T-helper 2 cell treated with Interferon-gamma antibody and Interleukin-4, amounts not matched to agents 100 ng/mL and 5 ng/mL, for 36 hours (primary cell): ENCODE measurements around the gene MICAL1. TPM values are rescaled to one million over a fixed set of nuclear protein-coding genes. Genes with fewer than 3 reads are reported as not detected.

Experiments
- intact Hi-C: fragments of 100-400 bp; cut with micrococcal nuclease; formaldehyde crosslinking; loops from one replicate; pipeline ENCODE4 v1.15.1; 2023
- total RNA-seq: library from RNA; stranded (reverse); gene quantifications from 2 replicates; pipeline ENCODE4 v1.2.3, GENCODE V29; 2022

The MICAL1 gene, protein sequence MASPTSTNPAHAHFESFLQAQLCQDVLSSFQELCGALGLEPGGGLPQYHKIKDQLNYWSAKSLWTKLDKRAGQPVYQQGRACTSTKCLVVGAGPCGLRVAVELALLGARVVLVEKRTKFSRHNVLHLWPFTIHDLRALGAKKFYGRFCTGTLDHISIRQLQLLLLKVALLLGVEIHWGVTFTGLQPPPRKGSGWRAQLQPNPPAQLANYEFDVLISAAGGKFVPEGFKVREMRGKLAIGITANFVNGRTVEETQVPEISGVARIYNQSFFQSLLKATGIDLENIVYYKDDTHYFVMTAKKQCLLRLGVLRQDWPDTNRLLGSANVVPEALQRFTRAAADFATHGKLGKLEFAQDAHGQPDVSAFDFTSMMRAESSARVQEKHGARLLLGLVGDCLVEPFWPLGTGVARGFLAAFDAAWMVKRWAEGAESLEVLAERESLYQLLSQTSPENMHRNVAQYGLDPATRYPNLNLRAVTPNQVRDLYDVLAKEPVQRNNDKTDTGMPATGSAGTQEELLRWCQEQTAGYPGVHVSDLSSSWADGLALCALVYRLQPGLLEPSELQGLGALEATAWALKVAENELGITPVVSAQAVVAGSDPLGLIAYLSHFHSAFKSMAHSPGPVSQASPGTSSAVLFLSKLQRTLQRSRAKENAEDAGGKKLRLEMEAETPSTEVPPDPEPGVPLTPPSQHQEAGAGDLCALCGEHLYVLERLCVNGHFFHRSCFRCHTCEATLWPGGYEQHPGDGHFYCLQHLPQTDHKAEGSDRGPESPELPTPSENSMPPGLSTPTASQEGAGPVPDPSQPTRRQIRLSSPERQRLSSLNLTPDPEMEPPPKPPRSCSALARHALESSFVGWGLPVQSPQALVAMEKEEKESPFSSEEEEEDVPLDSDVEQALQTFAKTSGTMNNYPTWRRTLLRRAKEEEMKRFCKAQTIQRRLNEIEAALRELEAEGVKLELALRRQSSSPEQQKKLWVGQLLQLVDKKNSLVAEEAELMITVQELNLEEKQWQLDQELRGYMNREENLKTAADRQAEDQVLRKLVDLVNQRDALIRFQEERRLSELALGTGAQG
- total RNA-seq: 84.6 and 84.9 TPM in 2 replicates

DNA sequence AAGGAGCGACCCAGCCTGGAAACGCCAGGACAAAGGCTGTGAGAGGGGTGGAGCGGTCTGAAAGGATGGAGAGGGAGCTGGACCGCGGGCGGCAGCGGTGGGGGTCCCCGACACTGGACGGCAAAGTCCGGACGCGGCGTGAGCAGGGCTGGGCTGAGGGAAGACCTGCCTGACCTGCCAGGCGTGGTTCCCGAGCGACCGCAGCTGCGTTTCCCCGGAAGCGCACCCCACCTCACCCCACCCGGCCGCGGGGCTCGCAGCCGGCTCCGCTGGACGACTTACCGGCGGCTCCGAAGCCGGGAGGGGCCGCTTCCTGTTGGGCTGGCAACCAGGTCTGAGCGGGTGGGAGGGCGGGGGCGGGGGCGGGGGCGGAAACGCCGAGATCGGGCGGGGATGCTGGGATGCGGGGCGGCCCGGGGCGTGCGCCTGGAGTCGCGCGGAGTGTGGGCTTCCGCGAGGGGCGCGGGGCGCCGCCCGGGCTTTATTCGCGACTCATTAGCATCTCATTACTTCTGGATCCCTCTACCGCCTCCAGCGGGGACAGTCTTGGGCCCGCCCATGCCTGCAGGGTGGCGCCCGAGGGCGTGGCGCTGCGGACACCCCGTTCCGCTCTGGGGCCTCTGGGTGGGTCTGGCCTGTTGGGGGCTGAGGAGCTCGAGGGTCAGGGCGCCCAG lies at the start of gene MICAL1:
Gene MICAL1 (minus strand): TSS at position 336 of the 674 bp plus-strand sequence. CDS start 1,576 bp downstream, outside the sequence.
- intact Hi-C loops: loop anchor here (1.0 to 5.0 kb wide), 7 partner anchors 28 to 898 kb away; partner anchors contain the start of genes AK9, CEP57L1, FIG4 and ZBTB24

DNA sequence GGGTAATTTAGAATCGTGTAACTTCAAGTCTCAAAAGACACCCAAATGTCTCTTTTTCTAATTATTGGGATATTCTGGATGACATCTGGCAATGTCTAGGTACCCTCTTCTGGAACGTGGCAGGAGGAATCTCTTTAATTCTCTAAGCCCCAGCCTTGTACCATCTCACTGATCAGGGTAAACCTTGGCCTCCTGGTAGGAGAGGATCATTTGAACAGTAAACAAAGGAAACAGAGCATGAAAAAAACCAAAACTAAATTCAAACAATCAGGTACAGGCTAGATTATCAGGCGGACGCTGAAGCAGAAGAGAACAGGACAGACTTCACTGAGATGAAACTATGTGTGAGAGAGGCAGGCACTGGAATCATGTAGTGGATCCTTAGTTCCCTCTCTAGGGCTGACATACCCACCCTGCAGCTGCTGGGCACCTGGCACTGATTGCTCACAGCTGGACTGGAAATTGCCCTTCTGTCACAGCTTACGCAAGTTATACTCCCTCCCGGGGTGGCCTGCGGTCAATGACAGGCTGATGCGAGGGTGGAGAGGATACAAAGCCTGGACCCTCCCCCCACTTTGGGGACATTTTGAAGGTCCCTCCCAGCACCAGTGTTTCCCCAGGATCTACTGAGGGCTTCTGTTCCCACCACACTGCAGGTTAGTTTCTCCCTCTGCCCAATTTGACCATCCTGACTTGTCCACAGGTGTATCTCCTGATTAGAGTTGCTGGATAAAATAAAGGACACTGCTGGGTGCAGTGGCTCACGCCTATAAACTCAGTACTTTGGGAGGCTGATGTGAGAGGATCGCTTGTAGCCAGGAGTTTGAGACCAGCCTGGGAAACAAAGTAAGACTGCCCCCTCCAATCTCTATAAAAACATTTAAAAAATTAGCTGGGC lies 48.0 kb upstream of the MICAL1 start:
- intact Hi-C loops: no loop called here

DNA sequence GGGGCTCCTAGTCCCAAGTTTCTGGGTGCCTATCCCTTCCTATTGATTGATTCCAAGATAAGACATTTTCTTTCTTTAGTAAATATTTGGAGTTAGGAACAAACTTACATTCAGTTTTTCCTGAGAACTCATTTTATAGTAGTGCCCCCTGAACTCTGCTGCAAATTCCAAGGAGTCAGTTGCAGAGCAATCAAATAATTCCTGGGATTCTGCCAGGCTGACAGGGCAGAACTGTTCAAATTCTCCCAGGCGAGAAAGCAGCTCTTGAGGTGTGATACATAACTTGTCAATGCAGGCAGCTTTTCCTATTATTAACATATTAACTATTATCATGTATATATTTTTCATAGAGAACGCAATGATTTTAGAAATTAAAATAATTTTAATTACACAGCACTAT lies 43.4 kb upstream of the MICAL1 start:
- intact Hi-C loops: no loop called here

DNA sequence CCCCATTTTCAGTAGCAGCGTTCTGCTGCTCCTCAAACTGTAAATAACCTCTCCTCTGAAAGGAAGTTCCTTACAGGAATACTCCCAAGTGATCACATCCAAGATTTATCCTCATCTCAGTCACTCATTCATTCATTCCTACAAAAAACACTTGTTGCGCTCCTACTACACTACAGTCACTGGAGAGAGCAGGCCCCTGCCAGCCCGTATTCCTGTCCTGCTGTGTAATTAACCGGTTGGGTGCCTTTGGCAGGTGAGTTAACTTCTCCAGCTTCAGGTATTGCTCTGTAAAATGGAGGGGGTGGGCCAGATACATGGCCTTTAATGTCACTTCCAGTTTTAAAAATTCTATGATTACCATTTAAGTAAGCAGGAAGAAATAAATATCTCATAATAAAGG lies 42.5 kb upstream of the MICAL1 start:
- intact Hi-C loops: no loop called here

DNA sequence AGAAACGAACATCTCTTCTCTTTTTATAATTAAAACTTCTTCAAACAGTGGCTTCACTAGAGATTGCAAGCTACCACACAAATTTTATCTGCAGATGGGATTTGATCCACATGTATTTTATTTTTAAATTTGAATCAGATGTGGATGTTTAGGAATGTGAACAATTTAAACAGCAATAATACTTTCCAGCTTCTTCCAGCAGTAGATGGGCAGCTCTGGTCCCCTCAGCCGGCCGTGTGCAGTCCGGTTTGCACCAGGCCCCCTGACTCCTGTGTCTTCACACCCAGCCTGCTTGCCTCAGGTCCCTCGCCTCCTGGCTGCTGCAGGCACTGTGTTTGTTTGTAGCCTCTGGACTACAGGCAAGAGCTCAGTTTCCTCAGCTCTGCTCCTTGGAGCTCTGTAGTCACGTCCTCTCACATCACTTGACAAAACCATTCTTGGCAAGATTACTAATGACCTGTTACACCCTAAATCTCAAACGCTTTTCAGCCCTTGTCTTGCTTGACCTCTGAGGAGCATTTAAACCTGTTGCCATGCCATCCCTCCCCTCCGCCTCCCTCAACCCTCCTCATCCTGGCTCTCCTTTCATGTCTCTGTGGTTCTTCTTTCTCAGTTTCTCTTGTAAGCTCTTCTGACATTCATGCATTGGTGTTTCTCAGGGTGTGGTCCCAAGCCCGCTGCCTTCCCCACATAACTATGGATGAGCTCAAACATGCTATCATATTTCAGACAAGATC lies 40.6 kb upstream of the MICAL1 start:
- intact Hi-C loops: no loop called here

DNA sequence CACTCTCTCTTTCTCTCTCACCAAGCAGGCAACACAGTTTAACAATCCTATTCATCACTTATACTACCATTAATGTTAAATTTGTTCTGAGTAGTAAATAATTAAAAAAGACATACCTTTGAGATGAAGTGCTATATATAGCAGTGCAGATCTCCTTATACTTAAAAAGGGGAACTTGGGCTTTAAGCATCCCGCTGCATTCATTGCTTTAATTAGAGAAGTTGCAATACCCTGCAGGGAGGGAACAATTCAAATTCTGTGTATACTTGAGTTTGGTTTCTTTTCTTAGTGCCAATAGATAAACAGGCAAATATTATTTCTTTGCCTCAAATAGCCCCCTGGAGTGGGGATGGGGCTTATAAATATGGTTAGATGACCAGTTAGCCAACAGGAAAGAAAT lies 38.3 kb upstream of the MICAL1 start:
- intact Hi-C loops: loop anchor here (5.0 kb wide), 1 partner anchor 33 kb away; no protein-coding TSS in a partner anchor

DNA sequence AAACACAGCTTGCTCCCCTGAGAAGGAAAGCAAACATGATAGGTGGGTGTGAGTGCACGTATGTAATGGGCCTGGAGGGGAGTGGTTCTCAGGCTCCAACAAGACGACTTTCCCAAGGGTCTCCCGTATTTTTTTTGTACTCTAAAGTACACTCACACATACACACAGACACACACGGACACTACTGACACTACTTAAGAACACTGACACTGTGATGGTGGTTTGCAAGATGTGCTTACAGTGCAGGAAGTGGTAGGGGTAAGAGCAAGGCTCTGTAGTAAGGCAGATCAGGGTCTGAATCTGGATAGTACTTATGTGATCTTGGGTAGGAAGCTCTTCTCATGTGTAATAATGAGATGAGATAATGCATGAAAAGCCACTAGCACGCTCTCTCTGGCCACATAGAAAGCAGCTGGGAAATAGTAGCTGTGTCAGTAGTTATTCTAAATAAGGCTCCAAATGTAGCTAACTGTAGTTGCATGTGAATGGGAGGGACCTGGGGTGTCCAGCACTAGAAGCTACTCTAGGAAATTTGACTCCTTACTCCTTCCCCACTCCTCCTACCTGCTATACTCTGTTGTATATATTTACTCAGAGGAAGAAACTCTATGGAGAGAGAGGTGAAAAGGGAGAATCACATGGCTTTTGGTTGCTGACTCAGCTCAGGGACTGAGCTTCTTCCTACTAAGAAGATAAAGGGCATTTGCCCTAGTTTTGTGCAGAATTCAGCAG lies 35.8 kb upstream of the MICAL1 start:
- intact Hi-C loops: loop anchor here (1.0 to 5.0 kb wide), 5 partner anchors 8 to 37 kb away; partner anchors contain the start of genes MICAL1 and ZBTB24

DNA sequence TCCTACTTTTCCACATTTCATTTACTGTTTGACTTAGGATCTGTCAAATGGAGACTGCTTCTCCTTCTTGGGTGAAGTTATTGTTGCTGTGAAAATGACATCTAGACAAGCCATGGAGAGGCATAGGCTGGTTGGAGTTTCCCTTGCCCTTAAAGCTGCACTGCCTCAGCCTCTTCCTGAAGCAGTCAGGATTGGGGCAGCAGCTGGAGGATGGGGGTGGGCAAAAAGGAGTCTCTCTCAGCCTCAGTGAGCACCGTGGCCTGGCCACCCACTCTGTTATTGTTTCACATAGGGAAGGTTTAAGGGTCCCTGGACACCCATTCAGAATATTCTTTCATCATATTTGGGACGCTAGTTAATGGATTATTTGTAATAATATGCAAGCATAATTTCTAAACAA lies 35.1 kb upstream of the MICAL1 start:
- intact Hi-C loops: loop anchor here (1.0 to 5.0 kb wide), 5 partner anchors 7 to 37 kb away; partner anchors contain the start of genes MICAL1 and ZBTB24

DNA sequence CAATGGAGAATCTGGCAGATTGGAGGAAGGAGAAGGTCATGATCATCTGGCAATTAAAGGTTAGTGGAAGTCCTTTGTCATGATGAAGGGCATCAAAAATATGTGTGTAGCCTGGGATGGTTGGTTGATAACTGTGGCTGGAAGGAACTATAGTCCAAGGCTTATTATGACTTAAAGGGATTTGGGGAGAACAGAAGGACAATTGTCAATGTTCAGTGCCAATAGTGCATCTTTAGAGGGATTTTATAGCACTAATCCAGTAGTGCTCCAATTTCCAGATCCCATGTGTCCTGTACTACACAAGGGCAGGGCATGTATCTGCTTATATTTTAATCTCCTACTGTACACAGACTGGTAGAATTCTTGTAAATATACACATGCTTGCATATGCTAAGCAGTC lies 32.4 kb upstream of the MICAL1 start:
- intact Hi-C loops: loop anchor here (10.0 kb wide), 1 partner anchor 1327 kb away; the partner anchor contains the start of gene CDK19

DNA sequence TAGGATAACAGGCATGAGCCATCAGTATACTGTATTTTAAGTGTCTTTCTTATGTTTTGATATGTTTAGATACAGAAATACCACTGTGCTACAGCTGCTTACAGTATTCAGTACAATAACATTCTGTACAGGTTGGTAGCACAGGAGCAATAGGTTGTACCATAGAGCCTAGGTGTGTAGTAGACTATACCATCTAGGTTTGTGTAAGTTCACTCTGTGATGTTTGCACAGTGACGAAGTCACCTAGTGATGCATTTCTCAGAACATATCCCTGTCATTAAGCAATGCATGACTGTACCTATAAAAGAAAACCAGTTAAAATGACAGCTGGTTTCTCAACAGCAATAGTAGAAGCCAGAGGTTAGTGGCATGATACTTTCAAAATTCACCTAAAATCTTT lies 30.5 kb upstream of the MICAL1 start:
- intact Hi-C loops: loop anchor here (10.0 kb wide), 1 partner anchor 1329 kb away; the partner anchor contains the start of gene CDK19

DNA sequence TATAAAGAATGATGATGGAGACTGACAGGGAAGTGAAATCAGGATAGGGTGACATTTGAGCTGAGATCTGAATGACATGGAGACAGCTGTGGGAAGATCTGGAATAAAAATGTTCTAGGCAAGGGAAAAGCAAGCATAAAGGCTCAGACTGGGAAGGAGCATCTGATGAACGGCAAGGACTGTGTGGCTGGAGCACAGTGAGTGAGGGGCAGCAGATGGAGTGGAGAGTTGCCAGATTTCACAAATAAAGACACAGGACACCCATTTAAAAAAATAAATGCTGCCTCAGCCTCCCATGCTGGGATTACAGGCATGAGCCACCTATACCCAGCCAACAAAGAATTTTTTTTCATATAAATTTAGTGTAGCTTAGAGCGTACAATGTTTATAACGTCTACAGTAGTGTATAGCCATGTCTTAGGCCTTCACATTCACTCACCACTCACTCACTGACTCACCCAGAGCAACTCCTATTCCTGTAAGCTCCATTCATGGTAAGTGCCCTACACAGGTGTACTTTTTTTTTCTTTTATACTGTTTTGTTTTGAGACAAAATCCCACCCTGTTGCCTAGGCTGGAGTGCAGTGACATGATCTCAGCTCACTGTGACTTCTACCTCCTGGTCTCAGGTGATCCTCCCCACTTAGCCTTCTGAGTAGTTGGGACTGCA lies 29.8 kb upstream of the MICAL1 start:
- intact Hi-C loops: loop anchor here (10.0 kb wide), 1 partner anchor 1329 kb away; the partner anchor contains the start of gene CDK19

DNA sequence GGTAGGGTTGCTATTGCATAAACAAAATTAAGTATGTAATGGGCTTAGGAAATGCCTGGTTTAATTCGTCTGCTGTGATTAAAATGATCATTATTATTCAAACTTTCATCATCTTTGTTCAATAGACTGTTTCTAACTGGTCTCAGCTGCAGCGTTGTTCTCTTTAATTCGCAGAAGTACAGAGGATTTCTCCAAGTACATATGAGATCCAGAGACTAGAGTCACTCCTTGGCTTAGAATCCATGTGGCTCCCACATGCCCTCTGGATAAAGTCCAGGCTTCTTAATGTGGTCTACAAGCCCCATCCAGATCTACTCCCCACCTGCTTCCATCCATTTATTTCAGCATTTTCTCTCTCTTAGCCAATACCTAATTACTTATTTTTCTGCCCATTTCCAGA lies 28.6 kb upstream of the MICAL1 start:
- intact Hi-C loops: loop anchor here (5.0 to 10.0 kb wide), 2 partner anchors 33 to 1331 kb away; partner anchors contain the start of gene CDK19

DNA sequence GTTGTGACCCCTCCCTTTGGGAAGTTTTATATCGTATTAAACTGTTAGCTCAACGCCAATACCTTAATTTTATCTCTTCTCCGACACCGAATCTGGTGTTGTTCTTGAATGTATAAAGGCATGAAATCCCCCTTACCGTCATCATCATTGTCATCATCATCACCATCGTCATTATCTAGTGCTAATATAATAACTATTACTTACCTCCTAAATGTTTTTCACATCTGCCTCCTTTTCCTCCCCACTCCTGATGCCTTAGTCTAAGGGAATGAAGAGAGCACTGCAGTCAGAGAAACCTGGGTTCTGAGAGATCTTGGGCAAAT lies 28.1 kb upstream of the MICAL1 start:
- intact Hi-C loops: loop anchor here (1.0 to 10.0 kb wide), 9 partner anchors 8 to 1331 kb away; partner anchors contain the start of genes AK9, CDK19, CEP57L1 and FIG4

DNA sequence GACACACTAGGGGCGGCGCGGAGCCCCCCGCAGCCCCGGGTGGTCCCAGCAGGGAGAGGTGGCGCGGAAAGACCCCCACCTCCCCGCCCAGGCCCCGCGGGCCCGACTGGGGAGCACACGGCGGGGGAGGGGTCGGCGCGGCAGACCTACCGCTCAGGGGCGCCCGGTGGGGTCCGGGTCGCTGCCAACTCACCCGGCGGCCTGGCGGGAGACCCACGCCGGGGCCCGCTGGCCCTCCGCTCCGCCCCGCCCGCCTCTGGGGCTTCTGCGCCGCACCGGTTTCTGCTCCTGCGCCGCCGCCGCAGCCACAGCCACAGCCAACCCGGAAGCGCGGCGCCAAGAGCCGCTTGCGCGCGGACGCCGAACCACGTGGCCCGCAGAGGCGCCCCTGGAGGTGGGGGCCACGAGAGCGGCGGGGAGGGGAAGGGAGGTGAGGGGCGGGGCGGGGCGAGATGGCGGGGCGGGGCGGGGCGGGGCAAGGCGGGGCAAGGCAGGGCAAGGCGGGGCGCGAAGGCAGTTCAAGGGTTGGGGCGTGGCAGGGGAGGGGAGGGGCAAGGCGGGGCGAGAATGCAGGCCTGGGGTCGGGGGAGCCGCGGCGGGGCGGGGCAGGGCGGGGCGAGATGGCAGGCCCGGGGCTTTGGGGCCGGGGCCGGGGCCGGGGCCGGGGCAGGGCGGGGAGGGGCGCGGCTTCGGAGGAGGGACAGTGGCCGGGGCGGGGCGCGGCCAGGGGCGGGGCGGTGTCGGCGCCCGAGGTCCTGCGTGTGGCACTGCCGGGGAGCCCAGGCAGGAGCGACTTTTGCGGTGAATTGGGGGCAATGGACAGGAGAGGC lies 27.5 kb upstream of the MICAL1 start, which contains the start of gene ZBTB24:
Gene ZBTB24 (minus strand): TSS at position 315 of the 830 bp plus-strand sequence. CDS start 1,193 bp downstream, outside the sequence.
- intact Hi-C loops: loop anchor here (1.0 to 10.0 kb wide), 9 partner anchors 8 to 1332 kb away; partner anchors contain the start of genes AK9, CDK19, CEP57L1 and FIG4

DNA sequence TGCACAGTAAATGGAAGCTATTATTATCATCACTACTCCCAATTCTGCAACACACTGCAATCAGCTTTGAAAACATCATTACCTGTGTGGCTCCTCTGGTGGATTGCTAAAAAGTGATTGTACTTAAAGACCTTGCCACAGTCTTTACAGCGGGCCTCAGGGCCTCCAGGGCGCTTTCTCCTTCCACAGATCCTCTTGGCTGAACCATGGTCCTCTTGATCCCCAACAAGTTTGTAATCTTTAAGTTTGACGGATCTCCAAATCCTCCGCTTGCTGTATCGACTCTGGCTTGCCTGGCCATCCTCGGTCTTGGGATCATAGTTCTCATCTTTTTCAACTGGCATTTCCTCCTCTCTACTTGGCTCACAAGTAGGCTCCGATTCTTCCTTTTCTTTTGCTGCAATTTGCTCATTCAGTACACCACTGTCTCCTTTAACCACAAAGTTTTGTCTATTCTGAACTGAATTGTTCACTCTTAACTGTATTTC lies 25.5 kb upstream of the MICAL1 start:
- intact Hi-C loops: loop anchor here (5.0 to 10.0 kb wide), 2 partner anchors 36 to 1334 kb away; partner anchors contain the start of gene CDK19
